Suppressor macrophage treated with lipopolysaccharide for 4 hours (primary cell): ENCODE measurements around the gene GPANK1.

Experiments used
- DNase-seq: peaks from one replicate; pipeline ENCODE4 v3.0.0-alpha.2; 2020

The GPANK1 gene

GRCh38 chr6:31636698-31637596, 27.9 kb downstream of the GPANK1 start:
- no peak for DNase-seq

- DNase-seq: no peak
Measured at GRCh38 chr6:31634969-31635575, 29.7 kb downstream of the GPANK1 start.

- DNase-seq: no peak
Measured at GRCh38 chr6:31634131-31634530, 30.7 kb downstream of the GPANK1 start.

- DNase-seq: no peak
Measured at GRCh38 chr6:31633447-31633846, 31.4 kb downstream of the GPANK1 start.

GRCh38 chr6:31632279-31632946, 32.4 kb downstream of the GPANK1 start:
- no peak for DNase-seq

- no peak for DNase-seq
Measured at GRCh38 chr6:31631681-31632278, 33.0 kb downstream of the GPANK1 start.

- no peak for DNase-seq
Measured at GRCh38 chr6:31631209-31631608, 33.6 kb downstream of the GPANK1 start.

- no peak for DNase-seq
Measured at GRCh38 chr6:31630177-31630934, 34.4 kb downstream of the GPANK1 start.

GRCh38 chr6:31629014-31629413, 35.8 kb downstream of the GPANK1 start:
- DNase-seq: no peak

GRCh38 chr6:31627690-31628287, 37.0 kb downstream of the GPANK1 start:
- no peak for DNase-seq

GRCh38 chr6:31626952-31627351, 37.8 kb downstream of the GPANK1 start:
- DNase-seq: no peak

- no peak for DNase-seq
Measured at GRCh38 chr6:31624070-31624469, 40.7 kb downstream of the GPANK1 start.

GRCh38 chr6:31622684-31623091, 42.1 kb downstream of the GPANK1 start:
- peak; percentile 41 for DNase-seq

GRCh38 chr6:31621991-31622390, 42.8 kb downstream of the GPANK1 start:
- no peak for DNase-seq

GRCh38 chr6:31621320-31621939, 43.4 kb downstream of the GPANK1 start:
- no peak for DNase-seq

GRCh38 chr6:31620586-31621319, 44.0 kb downstream of the GPANK1 start, which contains the start of gene PRRC2A:
PRRC2A (plus strand) TSS chr6:31620715; CDS start chr6:31622790, 2,075 bp downstream.
- DNase-seq: no peak

- DNase-seq: peak; percentile 99
Measured at GRCh38 chr6:31619805-31620585, 44.8 kb downstream of the GPANK1 start.

GRCh38 chr6:31617010-31617409, 47.8 kb downstream of the GPANK1 start:
- no peak for DNase-seq

GRCh38 chr6:31615748-31616147, 49.0 kb downstream of the GPANK1 start:
- DNase-seq: no peak
